ENCODE data around the gene NAPB. TPM values are rescaled to one million over a fixed set of nuclear protein-coding genes. Genes with fewer than 3 reads are reported as not detected.

The NAPB gene
- total RNA-seq, 2 experiments from 2014 or later = 7.3 to 7.6 TPM

DNA sequence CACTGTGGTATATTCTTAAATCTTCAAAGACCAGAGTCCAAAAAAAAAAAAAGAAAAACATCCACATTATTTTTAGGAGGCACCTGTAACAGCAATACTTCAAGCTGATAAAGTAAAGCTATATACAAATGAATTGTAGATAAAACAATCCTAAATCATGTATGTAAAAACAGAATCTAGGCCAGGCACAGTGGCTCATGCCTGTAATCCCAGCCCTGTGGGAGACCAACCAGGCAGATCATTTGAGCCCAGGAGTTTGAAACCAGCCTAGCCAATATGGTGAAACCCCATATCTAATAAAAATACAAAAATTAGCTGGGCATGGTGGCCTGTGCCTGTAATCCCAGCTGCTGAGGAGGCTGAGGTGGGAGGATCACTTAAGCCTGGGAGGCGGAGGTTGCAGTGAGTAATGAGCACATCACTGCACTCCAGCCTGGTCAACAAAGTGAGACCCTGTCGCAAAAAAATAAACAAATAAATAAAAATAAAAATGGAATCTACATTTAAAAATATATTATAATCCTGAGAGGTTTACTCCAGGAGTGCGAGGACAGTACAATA lies 7.3 kb downstream of the NAPB start:
- Mint-ChIP-seq H3K36me3 (peaks cover 1% of the 10 kb centered on the region), H3K4me3 (no peak overlapping the region), H3K9me3 (no peaks in the 10 kb centered on the region), H3K27ac (no peak overlapping the region), H3K27me3 (no peaks in the 10 kb centered on the region), H3K4me1 (ENCODE audit: low read depth) (peaks cover 23% of the 10 kb centered on the region)
- ChIA-PET POLR2A (no interaction called here), CTCF (no interaction called here)
- intact Hi-C loops (cut with micrococcal nuclease) = no loop called here
- no peak for DNase-seq

GRCh38 chr20:23412026-23412425 lies 9.3 kb downstream of the NAPB start:
- intact Hi-C loops (cut with micrococcal nuclease) = no loop called here
- POLR2A ChIA-PET = no interaction called here
- DNase-seq = no peak
- no peak overlapping the region for H3K27ac Mint-ChIP-seq
- no peaks in the 10 kb centered on the region for H3K27me3 Mint-ChIP-seq
- H3K4me1 Mint-ChIP-seq (ENCODE audit: low read depth) = peaks cover 33% of the 10 kb centered on the region
- no peak overlapping the region for H3K4me3 Mint-ChIP-seq
- no peaks in the 10 kb centered on the region for H3K9me3 Mint-ChIP-seq
- CTCF ChIA-PET = no interaction called here
- H3K36me3 Mint-ChIP-seq = peaks cover 1% of the 10 kb centered on the region

DNA sequence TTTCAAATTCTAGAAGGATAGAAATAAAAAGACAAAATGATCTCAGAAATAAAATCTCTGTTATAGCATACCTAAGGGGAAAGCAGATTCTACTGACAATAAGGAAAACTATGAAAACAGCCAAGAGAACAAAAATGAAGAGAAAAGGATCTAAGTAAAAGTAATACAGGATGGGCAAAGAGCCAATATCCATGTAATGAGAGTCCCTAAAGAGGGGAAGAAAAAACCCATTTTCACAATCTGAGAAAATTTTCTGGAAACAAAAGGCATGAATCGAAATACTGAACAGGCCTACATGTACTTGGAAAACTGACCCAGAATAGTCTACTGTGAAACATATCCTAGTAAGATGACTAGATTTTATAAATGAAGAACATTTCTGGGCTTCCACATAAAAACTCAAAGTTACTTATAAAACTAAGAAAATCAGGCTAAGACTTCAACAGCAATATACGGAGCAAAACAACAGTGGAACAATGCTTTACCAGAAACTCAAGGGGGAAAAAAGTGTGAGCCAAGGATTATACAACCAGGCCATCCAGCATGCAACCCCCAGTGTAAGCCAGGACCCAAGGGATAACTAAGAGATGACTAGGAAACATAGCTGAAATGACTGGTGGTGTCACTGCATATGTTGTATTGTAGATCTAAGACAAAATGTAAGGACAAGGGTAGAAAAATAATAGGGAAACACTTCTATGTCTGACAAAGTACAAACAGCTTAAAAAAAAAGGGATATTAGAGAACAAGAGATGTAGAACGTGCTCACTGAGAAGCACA lies 10.2 kb downstream of the NAPB start:
- no peaks in the 10 kb centered on the region for H3K9me3 Mint-ChIP-seq
- H3K4me1 Mint-ChIP-seq (ENCODE audit: low read depth) = peaks cover 31% of the 10 kb centered on the region
- POLR2A ChIA-PET = no interaction called here
- no peaks in the 10 kb centered on the region for H3K27me3 Mint-ChIP-seq
- intact Hi-C loops (cut with micrococcal nuclease) = no loop called here
- DNase-seq = no peak
- peaks cover 1% of the 10 kb centered on the region for H3K36me3 Mint-ChIP-seq
- H3K4me3 Mint-ChIP-seq = no peak overlapping the region
- H3K27ac Mint-ChIP-seq = no peak overlapping the region
- CTCF ChIA-PET = no interaction called here

DNA sequence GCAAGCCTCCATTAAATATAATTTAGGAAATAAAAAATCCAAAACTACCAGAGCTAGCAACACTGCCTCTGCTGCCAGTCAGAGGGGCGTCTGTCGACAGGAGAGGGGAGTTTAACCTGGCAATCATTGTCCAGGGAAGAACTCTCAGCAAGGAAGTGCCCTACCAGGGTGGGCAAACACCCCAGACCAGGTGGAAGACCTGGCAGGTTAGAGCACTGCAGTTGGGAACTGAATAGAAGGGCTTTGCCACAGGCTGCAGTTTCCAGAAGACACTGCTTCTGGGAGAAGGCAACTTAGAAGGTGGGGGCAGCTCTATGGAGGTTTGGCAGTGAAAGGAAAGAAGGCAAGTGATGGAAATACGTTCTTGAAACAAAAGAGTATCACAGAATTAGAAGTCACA lies 11.5 kb downstream of the NAPB start:
- H3K9me3 Mint-ChIP-seq = no peaks in the 10 kb centered on the region
- CTCF ChIA-PET = interaction anchor here (1.0 kb wide), 1 partner anchor 12 kb away, joined by 3 read pairs; the partner anchor contains the start of gene NAPB
- no peak overlapping the region for H3K27ac Mint-ChIP-seq
- no peak overlapping the region for H3K4me3 Mint-ChIP-seq
- no peak for DNase-seq
- H3K27me3 Mint-ChIP-seq = no peaks in the 10 kb centered on the region
- POLR2A ChIA-PET = interaction anchor here (1.0 kb wide), 1 partner anchor 10 kb away, joined by 3 read pairs; no protein-coding TSS in a partner anchor
- H3K36me3 Mint-ChIP-seq = peaks cover 1% of the 10 kb centered on the region
- peaks cover 25% of the 10 kb centered on the region for H3K4me1 Mint-ChIP-seq (ENCODE audit: low read depth)
- intact Hi-C loops (cut with micrococcal nuclease) = no loop called here

- no peaks in the 10 kb centered on the region for H3K27me3 Mint-ChIP-seq
- H3K36me3 Mint-ChIP-seq = peaks cover 1% of the 10 kb centered on the region
- CTCF ChIA-PET = interaction anchor here (1.0 kb wide), 1 partner anchor 13 kb away, joined by 3 read pairs; the partner anchor contains the start of gene NAPB
- no peak overlapping the region for H3K27ac Mint-ChIP-seq
- H3K4me1 Mint-ChIP-seq (ENCODE audit: low read depth) = peaks cover 25% of the 10 kb centered on the region
- no peaks in the 10 kb centered on the region for H3K9me3 Mint-ChIP-seq
- intact Hi-C loops (cut with micrococcal nuclease) = no loop called here
- DNase-seq = no peak
- no peak overlapping the region for H3K4me3 Mint-ChIP-seq
- POLR2A ChIA-PET = interaction anchor here (1.0 kb wide), 1 partner anchor 11 kb away, joined by 3 read pairs; no protein-coding TSS in a partner anchor
Measured at GRCh38 chr20:23408957-23409356, 12.3 kb downstream of the NAPB start.

GRCh38 chr20:23407781-23408464 lies 13.4 kb downstream of the NAPB start:
- Mint-ChIP-seq H3K27ac (no peak overlapping the region), H3K27me3 (no peaks in the 10 kb centered on the region), H3K36me3 (peaks cover 1% of the 10 kb centered on the region), H3K9me3 (no peaks in the 10 kb centered on the region), H3K4me1 (ENCODE audit: low read depth) (peaks cover 20% of the 10 kb centered on the region), H3K4me3 (no peak overlapping the region)
- CTCF ChIA-PET = no interaction called here
- intact Hi-C loops (cut with micrococcal nuclease) = no loop called here
- DNase-seq = peak; percentile 33
- POLR2A ChIA-PET = no interaction called here

DNA sequence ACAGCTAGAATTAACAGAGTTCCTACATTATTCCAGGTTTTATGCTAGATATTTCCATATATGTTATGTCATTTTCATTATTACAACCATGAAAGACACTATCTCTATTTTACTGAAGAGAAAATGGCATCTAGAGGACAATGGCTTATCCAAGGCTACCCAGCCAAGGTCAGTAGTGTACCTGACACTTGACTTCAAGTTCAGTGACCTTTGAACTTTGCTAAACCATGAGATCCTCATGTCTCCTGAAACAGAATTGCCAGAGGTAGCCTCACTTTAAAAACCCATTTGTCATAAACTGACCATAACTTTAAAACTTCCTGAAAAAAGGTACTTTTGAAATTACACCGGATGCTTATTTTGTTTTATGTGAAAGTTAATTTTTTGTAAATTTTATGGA lies 14.4 kb downstream of the NAPB start:
- peaks cover 20% of the 10 kb centered on the region for H3K4me1 Mint-ChIP-seq (ENCODE audit: low read depth)

DNA sequence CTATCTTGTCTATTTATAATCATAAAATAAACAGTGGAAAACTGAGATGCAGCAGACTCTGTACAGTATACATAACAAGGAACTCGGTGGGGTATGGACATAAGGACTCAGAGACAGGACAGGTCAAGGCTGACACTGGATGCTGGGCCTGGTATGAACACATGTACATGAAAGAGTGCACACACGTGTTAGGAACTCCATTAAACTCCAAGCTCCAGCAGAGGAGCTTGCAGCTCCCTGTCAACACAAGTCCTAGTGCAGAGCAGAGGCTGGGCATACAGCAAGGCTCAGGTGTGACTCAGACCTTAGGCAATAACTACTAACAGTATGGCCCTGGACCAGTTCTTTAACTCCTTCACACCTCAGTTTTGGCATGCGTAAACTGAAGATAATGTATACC lies 17.1 kb downstream of the NAPB start:
- Mint-ChIP-seq H3K27ac (no peak overlapping the region), H3K36me3 (peaks cover 10% of the 10 kb centered on the region), H3K4me3 (no peak overlapping the region), H3K4me1 (ENCODE audit: low read depth) (peaks cover 33% of the 10 kb centered on the region), H3K9me3 (no peaks in the 10 kb centered on the region), H3K27me3 (no peaks in the 10 kb centered on the region)
- ChIA-PET POLR2A (no interaction called here), CTCF (interaction anchor here (2.2 kb wide), 1 partner anchor 54 kb away, joined by 6 read pairs; no protein-coding TSS in a partner anchor)
- DNase-seq = no peak
- intact Hi-C loops (cut with micrococcal nuclease) = no loop called here

More for the DNA sequence above, 14.4 kb downstream of the NAPB start:
- POLR2A ChIA-PET = no interaction called here
- intact Hi-C loops (cut with micrococcal nuclease) = no loop called here
- no peak for DNase-seq
- Mint-ChIP-seq H3K27me3 (no peaks in the 10 kb centered on the region), H3K27ac (no peak overlapping the region), H3K4me3 (no peak overlapping the region), H3K36me3 (peaks cover 6% of the 10 kb centered on the region), H3K9me3 (no peaks in the 10 kb centered on the region)
- CTCF ChIA-PET = interaction anchor here (0.7 kb wide), 1 partner anchor 57 kb away, joined by 3 read pairs; no protein-coding TSS in a partner anchor

- DNase-seq = no peak
- ChIA-PET POLR2A (no interaction called here), CTCF (interaction anchor here (2.2 kb wide), 1 partner anchor 54 kb away, joined by 6 read pairs; no protein-coding TSS in a partner anchor)
- intact Hi-C loops (cut with micrococcal nuclease) = no loop called here
- H3K4me1 Mint-ChIP-seq (ENCODE audit: low read depth) = peaks cover 38% of the 10 kb centered on the region
- H3K27ac Mint-ChIP-seq = no peak overlapping the region
- H3K4me3 Mint-ChIP-seq = no peak overlapping the region
- H3K27me3 Mint-ChIP-seq = no peaks in the 10 kb centered on the region
- peaks cover 14% of the 10 kb centered on the region for H3K36me3 Mint-ChIP-seq
- no peaks in the 10 kb centered on the region for H3K9me3 Mint-ChIP-seq
Measured at GRCh38 chr20:23403751-23404150, 17.5 kb downstream of the NAPB start.

- no peak overlapping the region for H3K27ac Mint-ChIP-seq
- POLR2A ChIA-PET = interaction anchor here (1.4 to 2.9 kb wide), 3 partner anchors 20 to 51 kb away, joined by 4 to 16 read pairs (median 7); partner anchors contain the start of genes NAPB and NXT1
- H3K27me3 Mint-ChIP-seq = no peaks in the 10 kb centered on the region
- H3K4me1 Mint-ChIP-seq (ENCODE audit: low read depth) = peaks cover 31% of the 10 kb centered on the region
- CTCF ChIA-PET = interaction anchor here (1.3 to 3.0 kb wide), 2 partner anchors 17 to 20 kb away, joined by 3 to 16 read pairs; partner anchors contain the start of gene NAPB
- peaks cover 16% of the 10 kb centered on the region for H3K36me3 Mint-ChIP-seq
- intact Hi-C loops (cut with micrococcal nuclease) = no loop called here
- no peak for DNase-seq
- H3K4me3 Mint-ChIP-seq = no peak overlapping the region
- H3K9me3 Mint-ChIP-seq = no peaks in the 10 kb centered on the region
Measured at GRCh38 chr20:23401051-23401450, 20.2 kb downstream of the NAPB start.

DNA sequence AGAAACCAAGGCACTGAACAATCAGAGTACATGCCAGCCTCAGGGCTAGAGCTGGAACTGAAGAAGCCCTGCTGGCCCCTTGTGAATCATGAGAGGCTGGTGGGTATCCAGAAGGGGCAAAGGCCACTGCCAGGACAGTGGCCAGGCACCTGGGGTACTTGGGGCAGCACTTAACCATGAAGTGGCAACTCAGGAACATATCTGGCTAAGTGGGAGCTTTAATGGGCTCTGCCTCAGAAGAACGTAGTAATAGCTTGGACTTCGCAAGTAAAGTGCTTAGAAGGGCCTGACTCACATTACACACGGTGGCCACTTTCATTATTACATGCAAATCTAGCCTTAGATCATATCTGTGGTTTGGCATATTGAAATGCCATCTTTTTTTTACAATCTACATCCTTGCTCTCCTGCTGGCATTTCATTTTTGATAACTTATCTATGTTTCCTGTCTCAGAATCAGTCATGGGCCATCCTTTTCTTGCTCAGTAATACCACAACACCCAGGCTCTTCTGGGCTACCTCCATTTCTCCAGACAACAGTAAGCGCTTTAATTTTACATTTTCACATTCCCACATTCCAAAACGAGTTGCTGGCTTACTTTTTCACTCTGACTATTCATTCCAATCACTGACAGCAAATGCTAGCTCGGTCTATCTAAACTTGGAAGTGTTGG lies 21.6 kb downstream of the NAPB start:
- intact Hi-C loops (cut with micrococcal nuclease) = loop anchor here (1.0 kb wide), 3 partner anchors 21 to 49 kb away; partner anchors contain the start of gene NXT1
- H3K9me3 Mint-ChIP-seq = no peaks in the 10 kb centered on the region
- peaks cover 31% of the 10 kb centered on the region for H3K4me1 Mint-ChIP-seq (ENCODE audit: low read depth)
- peak; percentile 27 for DNase-seq
- peaks cover 24% of the 10 kb centered on the region for H3K36me3 Mint-ChIP-seq
- H3K27me3 Mint-ChIP-seq = no peaks in the 10 kb centered on the region
- H3K27ac Mint-ChIP-seq = no peak overlapping the region
- H3K4me3 Mint-ChIP-seq = no peak overlapping the region
- CTCF ChIA-PET = interaction anchor here (0.7 to 3.0 kb wide), 5 partner anchors 18 to 80 kb away, joined by 3 to 16 read pairs (median 5); partner anchors contain the start of genes NAPB and NXT1
- POLR2A ChIA-PET = interaction anchor here (1.4 to 2.9 kb wide), 4 partner anchors 20 to 50 kb away, joined by 4 to 16 read pairs (median 6); partner anchors contain the start of genes NAPB and NXT1
